Measurements from ENCODE around the gene ZNF470. TPM values are rescaled to one million over a fixed set of nuclear protein-coding genes. Genes with fewer than 3 reads are reported as not detected.

ZNF470 gene
- total and polyA plus RNA-seq, 7 donors = 0.46 to 5.8 (median 4.8) TPM

- Histone ChIP-seq H3K27me3 (no peaks in the 10 kb centered on the region), H3K4me1 (no peaks in the 10 kb centered on the region), H3K27ac (no peak overlapping the region), H3K36me3 (peaks cover 0 to 6% (median 3%) of the 10 kb centered on the region in 4 donors), H3K4me3 (no peak overlapping the region), H3K9me3 (peaks cover 0 to 53% (median 4%) of the 10 kb centered on the region in 4 donors)
- no peak for DNase-seq
- WGBS, 2 donors = 76 to 90% methylated on average over 8 of the region's 8 CpGs
- intact Hi-C loops (cut with DNase I) = no loop called here
- TF ChIP-seq POLR2AphosphoS5 (IDR thresholded peaks at IDR 0.05) (no peak), POLR2A (IDR thresholded peaks at IDR 0.05) (no peak)
Measured at GRCh38 chr19:56611288-56611687, 44.0 kb downstream of the ZNF470 start.

GRCh38 chr19:56612737-56613136 is 45.5 kb downstream of the ZNF470 start:
- H3K4me3 ChIP-seq = no peak overlapping the region
- no peak for TF ChIP-seq POLR2AphosphoS5 (IDR thresholded peaks at IDR 0.05)
- no peak for TF ChIP-seq EP300 (IDR thresholded peaks at IDR 0.05)
- no peak for TF ChIP-seq CTCF (IDR thresholded peaks at IDR 0.05)
- TF ChIP-seq POLR2A (IDR thresholded peaks at IDR 0.05) = no peak
- 90 to 97% methylated on average over 2 of the region's 2 CpGs for WGBS, 2 donors
- H3K36me3 ChIP-seq = peaks cover 0 to 11% (median 3%) of the 10 kb centered on the region in 4 donors
- no peak for DNase-seq
- H3K9me3 ChIP-seq = peaks cover 0 to 59% (median under 1%) of the 10 kb centered on the region in 4 donors
- H3K4me1 ChIP-seq = no peaks in the 10 kb centered on the region
- no peak overlapping the region for H3K27ac ChIP-seq
- intact Hi-C loops (cut with DNase I) = no loop called here
- H3K27me3 ChIP-seq = no peaks in the 10 kb centered on the region

GRCh38 chr19:56613639-56614038 is 46.4 kb downstream of the ZNF470 start:
- H3K36me3 ChIP-seq = peaks cover 0 to 16% (median 3%) of the 10 kb centered on the region in 4 donors
- intact Hi-C loops (cut with DNase I) = no loop called here
- DNase-seq = no peak

GRCh38 chr19:56617531-56617930 is 50.3 kb downstream of the ZNF470 start:
- 94 to 97% methylated on average over 8 of the region's 8 CpGs for WGBS, 2 donors
- H3K36me3 ChIP-seq = peaks cover 13 to 35% (median 17%) of the 10 kb centered on the region in 4 donors

More at GRCh38 chr19:56613639-56614038, 46.4 kb downstream of the ZNF470 start:
- Histone ChIP-seq H3K4me1 (no peaks in the 10 kb centered on the region), H3K9me3 (peaks cover 0 to 59% (median 0%) of the 10 kb centered on the region in 4 donors), H3K27me3 (no peaks in the 10 kb centered on the region), H3K27ac (no peak overlapping the region), H3K4me3 (no peak overlapping the region)
- no peak for TF ChIP-seq CTCF (IDR thresholded peaks at IDR 0.05)
- TF ChIP-seq POLR2AphosphoS5 (IDR thresholded peaks at IDR 0.05) = no peak
- no peak for TF ChIP-seq EP300 (IDR thresholded peaks at IDR 0.05)
- TF ChIP-seq POLR2A (IDR thresholded peaks at IDR 0.05) = no peak
- 86 to 91% methylated on average over 5 of the region's 5 CpGs for WGBS, 2 donors

GRCh38 chr19:56619121-56619520 is 51.9 kb downstream of the ZNF470 start:
- TF ChIP-seq POLR2AphosphoS5 (IDR thresholded peaks at IDR 0.05) (no peak), CTCF (IDR thresholded peaks at IDR 0.05) (no peak), POLR2A (IDR thresholded peaks at IDR 0.05) (no peak), EP300 (IDR thresholded peaks at IDR 0.05) (no peak)
- 86 to 90% methylated on average over 8 of the region's 8 CpGs for WGBS, 2 donors
- H3K27ac ChIP-seq = no peak overlapping the region

More at GRCh38 chr19:56617531-56617930, 50.3 kb downstream of the ZNF470 start:
- no peaks in the 10 kb centered on the region for H3K27me3 ChIP-seq
- no peak for DNase-seq
- no peak overlapping the region for H3K4me3 ChIP-seq
- TF ChIP-seq POLR2A (IDR thresholded peaks at IDR 0.05) (no peak), EP300 (IDR thresholded peaks at IDR 0.05) (no peak), CTCF (IDR thresholded peaks at IDR 0.05) (no peak), POLR2AphosphoS5 (IDR thresholded peaks at IDR 0.05) (no peak)
- H3K4me1 ChIP-seq = no peaks in the 10 kb centered on the region
- H3K9me3 ChIP-seq = peaks cover 0 to 49% (median 2%) of the 10 kb centered on the region in 4 donors
- intact Hi-C loops (cut with DNase I) = no loop called here
- no peak overlapping the region for H3K27ac ChIP-seq

More at GRCh38 chr19:56619121-56619520, 51.9 kb downstream of the ZNF470 start:
- H3K4me1 ChIP-seq = no peaks in the 10 kb centered on the region
- H3K4me3 ChIP-seq = no peak overlapping the region
- H3K9me3 ChIP-seq = peaks cover 0 to 52% (median 3%) of the 10 kb centered on the region in 4 donors
- peaks cover 13 to 50% (median 19%) of the 10 kb centered on the region in 4 donors for H3K36me3 ChIP-seq
- DNase-seq = no peak
- H3K27me3 ChIP-seq = no peaks in the 10 kb centered on the region
- intact Hi-C loops (cut with DNase I) = no loop called here
